Activated naive CD4-positive, alpha-beta T cell treated with Interleukin-2 at 50 U/mL for 16 hours (primary cell): Measurements from ENCODE around the gene EML6.

ENCODE experiments used
- DNase-seq: peaks from one replicate; pipeline ENCODE4 v3.0.0-alpha.2; 2020

EML6 gene

DNA sequence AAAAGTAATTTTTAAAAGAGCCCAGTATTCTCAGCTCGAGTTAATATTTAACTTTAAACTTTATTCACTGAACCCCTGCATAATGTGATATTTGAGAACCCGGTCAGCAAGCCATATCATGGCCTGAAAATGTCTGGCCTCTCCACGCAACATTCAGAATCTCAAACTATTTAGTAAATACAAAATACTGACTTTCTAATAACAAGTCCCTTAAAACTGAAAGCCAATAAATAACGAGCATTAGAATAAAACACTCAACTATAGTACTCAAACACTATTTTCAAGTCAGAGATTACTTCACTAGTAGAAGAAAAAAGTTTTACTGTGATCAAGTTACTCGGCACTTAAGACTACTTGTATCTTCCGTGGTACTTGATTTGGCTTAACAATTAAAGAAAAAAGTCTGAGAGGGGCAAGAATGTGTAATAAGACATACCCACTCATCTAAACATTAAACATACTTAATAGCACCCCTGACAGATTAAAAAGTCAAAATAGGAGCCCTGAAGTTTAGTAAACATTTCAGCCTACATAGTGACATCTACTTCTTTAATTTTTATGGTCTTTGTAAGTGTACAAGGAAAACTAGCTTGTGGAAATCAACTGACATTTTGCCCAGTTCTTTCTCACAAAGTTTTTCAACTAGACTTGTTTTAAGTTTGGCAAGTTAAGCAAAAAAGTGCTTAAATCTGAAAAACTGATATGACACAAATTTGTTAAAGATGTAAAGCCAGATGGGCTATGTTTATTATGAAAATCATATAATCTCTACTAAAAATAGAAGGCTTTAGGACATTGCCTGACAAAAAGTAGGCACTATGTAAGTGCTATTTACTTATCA is 288.6 kb downstream of the EML6 start:
- DNase-seq = no peak

- DNase-seq = no peak
Observed at GRCh38 chr2:55012672-55013484, 289.4 kb downstream of the EML6 start.

- DNase-seq = no peak
Observed at GRCh38 chr2:55013936-55014335, 290.5 kb downstream of the EML6 start.

- DNase-seq = peak; percentile 33
Observed at GRCh38 chr2:55014962-55015939, 291.8 kb downstream of the EML6 start.

- no peak for DNase-seq
Observed at GRCh38 chr2:55017428-55017827, 294.0 kb downstream of the EML6 start.

- no peak for DNase-seq
Observed at GRCh38 chr2:55017880-55018279, 294.4 kb downstream of the EML6 start.

GRCh38 chr2:55018619-55019018 is 295.2 kb downstream of the EML6 start:
- no peak for DNase-seq

DNA sequence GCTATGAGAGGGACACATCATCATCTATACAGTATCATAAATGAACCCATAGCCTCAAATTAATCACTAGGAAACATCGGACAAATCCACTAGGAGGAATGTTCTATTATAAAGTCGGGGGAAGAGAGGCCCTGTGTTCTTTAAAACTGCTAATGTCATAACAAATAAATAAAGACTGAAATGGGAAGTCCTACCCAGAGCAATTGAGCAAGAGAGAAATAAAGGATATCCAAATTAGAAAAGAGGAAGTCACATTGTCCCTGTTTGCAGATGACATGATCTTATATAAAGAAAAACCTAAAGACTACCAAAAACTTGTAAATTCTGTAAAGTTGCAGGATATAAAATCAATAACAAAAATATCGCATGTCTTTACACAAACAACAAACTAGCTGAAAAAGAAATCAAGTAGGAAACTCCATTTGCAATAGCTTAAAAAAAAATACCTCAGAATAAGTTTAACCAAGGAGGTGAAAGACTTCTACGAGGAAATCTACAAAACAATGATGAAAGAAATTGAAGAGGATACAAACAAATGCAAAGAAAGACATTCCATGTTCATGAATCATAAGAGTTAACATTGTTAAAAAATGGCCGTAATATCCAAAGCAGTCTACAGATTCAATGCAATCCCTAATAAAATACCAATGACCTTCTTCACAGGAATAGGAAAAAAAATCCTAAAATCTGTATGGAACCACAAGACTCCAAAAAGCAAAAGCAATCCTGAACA is 296.2 kb downstream of the EML6 start:
- no peak for DNase-seq
